ENCODE results near the gene CRYGD.
"Not testable (repeated sequence)": the region's sequence is repeated elsewhere in the genome, so short reads cannot be mapped to it uniquely, and the experiment has no call there.

CRYGD gene

DNA sequence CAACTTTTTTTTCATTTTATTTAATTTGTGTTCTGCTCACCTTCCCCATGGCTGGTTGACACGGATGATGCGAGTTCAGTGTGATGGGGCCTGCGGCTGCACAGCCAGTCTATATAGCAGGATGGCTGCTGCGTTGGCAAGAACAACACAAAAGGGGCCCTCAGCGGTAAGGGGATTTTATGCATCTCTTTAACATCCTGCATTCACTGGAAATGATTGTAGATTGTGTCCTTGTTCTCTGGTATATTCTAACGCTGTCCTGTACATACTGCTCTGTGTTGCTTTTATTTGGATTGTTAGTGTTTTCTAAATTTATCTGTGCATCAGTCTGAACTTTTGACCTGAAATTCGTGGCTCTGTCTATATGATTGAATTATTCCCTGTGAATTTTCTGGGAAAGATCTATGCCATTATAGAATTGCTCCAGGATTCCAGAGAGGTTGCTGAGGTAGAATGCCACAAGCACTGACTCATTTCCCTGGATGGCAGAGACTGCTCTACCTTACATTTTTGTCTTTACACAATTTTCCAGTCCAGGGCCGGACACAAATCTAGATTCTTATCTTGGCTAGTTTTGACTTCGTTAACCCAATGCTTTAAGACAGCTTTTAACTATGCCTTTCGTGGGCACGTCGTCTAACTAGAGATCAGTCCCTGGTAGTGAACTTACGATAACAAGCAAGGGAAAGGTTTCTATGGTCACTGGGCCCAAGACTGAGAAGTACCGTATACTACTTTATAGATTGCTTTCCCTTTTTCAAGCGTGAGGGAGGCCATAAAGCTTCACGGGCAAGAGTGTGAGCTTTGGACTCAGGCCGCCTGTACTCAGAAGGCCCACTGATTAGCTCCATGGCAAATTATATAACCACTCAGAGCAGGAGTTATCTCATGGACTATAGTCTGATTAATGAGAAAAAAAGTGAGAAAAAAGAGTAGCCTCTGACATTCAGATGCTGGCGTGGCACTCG lies 5.7 kb upstream of the CRYGD start, which contains the start of gene CRYGC:
CRYGC (minus strand) TSS at position 85 of the 968 bp plus-strand sequence; CDS start at position 49, 36 bp downstream.
- DNase-seq (ENCODE audit: low spot score): no peak

GRCh38 chr2:208128136-208128535 lies 3.8 kb upstream of the CRYGD start:
- DNase-seq (ENCODE audit: low spot score): no peak

DNA sequence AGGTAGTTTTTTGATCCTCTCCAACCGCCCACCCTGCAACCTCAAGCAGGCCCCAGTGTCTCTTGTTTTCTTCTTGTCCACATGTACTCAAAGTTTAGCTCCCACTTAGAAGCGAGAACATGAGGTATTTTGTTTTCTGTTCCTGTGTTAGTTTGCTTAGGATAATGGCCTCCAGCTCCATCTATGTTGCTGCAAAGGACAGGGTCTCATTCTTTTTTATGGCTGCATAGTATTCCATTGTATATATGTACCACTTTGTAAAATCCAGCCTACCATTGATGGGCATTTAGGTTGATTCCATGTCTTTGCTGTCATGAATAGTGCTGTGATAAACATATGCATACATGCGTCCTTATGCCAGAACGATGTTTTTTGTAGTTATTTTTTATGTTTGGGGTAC lies 2.8 kb upstream of the CRYGD start:
- no peak for DNase-seq (ENCODE audit: low spot score)

- DNase-seq (ENCODE audit: low spot score): no peak
Measured at GRCh38 chr2:208125251-208125650, 927 bp upstream of the CRYGD start.

GRCh38 chr2:208122248-208122647 lies 2.1 kb downstream of the CRYGD start:
- DNase-seq (ENCODE audit: low spot score): no peak

DNA sequence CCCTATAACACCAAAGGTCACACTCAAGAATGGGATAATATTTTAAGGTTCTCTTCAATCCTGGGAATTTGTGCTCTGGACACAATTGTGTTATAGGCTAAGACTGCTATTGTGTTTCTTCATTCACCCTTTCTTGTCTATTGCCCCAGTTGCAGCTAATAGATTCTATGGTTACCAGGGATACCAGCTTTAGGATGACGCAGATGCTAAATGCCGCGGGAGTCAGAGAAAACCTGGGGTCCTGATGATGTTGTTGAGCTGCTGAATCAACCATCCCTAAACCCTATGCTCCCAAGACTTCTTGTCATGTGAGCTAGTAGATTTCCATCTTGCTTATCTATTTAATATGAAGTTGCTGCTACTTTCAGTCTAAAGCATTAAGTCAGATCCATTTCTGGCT lies 5.4 kb downstream of the CRYGD start:
- DNase-seq (ENCODE audit: low spot score): no peak

DNA sequence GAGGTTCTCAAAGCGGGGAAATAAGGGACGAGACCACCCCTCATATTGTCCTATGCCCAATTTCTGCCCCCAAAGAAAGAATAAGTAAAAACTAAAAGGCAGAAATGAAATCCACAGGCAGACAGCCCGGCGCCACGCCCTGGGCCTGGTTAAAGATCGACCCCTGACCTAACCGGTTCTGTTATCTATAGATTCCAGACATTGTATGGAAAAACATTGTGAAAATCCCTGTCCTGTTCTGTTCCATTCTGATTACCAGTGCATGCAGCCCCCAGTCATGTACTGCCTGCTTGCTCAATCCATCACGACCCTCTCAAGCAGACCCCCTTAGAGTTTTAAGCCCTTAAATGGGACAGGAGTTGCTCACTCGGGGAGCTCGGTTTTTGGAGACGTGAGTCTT lies 6.9 kb downstream of the CRYGD start:
- not testable (repeated sequence) for DNase-seq (ENCODE audit: low spot score)

- DNase-seq (ENCODE audit: low spot score): no peak
Measured at GRCh38 chr2:208112969-208113368, 11.4 kb downstream of the CRYGD start.

- DNase-seq (ENCODE audit: low spot score): not testable (repeated sequence)
Measured at GRCh38 chr2:208112273-208112745, 12.0 kb downstream of the CRYGD start.

DNA sequence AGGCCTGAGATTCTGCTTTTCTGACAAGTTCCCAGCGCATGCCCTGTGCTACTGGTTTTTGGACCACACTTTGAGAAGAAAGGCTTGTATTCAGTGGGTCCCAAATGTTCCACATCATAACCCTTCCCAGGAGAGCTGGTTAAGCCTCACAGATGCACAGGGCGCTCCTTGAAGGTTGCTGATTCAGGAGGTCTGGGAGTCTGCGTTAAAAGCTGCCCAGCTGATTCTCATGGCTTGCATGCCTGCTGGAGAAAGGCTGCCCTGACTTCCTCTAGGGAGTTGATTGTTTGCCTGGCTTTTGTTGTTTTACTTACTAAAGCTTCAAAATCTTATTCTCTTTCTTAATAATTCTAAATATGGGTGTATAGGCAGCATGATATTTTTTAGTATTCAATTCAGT lies 20.7 kb downstream of the CRYGD start:
- no peak for DNase-seq (ENCODE audit: low spot score)

- DNase-seq (ENCODE audit: low spot score): peak; percentile 31
Measured at GRCh38 chr2:208101716-208102631, 22.4 kb downstream of the CRYGD start.

DNA sequence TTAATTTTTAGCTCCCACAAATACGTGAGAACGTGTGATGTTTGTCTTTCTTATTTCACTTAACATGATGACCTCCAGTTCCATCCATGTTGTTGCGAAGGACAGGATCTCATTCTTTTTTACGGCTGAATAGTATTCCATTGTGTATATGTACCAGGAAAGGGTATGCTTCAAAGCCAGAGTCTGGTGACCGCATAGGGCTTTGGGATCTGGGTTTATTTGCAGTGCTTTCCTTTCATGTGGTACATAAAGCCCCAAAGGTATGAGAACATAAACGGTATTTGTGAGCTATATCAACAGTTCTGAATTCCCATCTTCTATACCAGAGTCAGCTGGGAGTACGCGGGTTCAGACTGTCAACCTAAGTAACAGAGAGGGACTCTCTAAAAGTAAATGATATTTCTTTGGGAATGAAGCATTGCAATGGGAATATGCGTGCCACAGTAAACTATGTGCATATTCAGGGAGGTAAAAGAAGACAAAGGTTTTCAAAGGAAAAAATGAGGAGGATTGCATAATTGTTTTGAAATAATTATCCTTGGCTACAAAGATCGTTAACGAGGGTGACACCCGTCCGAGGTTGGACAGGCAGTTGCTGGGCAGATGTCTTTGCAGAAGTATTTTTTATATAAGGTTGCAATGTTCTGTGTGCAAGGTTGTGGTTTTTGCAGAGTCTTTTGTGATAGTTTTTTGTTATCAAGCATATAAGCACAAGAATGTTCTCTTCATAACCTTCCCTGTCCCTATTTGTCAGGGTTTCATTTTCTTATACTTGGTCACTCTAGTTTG lies 24.4 kb downstream of the CRYGD start:
- no peak for DNase-seq (ENCODE audit: low spot score)

DNA sequence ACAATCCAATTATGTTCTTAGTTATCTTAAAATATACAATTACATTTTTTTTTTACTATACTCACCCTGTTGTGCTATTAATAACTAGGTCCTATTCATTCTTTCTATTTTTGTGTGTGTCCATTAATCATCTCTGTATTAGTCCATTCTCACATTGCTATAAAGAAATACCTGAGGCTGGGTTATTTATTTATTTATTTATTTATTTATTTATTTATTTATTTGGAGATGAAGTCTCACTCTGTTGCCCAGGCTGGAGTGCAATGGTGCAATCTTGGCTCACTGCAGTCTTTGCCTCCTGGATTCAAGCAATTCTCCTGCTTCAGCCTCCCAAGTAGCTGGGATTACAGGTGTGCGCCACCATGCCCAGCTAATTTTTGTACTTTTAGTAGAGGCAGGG lies 25.6 kb downstream of the CRYGD start:
- not testable (repeated sequence) for DNase-seq (ENCODE audit: low spot score)

DNA sequence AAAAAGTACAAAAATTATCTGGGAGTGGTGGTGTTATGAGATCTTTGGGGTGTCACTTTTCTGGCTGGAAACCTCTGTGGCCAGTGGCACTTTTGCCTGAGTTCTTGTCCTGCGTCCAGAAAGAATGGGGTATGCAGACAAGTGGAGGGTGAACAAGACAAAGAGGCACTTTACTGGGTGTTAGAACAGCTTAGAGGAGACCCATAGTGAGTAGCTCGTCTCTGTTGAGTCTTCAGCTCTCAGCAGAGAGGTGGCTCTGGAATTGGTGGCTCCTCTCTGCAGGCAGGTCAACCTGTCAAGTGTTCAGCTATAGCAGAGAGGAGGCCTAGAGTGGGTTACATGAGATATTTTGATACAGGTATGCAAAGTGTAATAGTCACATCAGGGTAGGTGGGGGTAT lies 26.1 kb downstream of the CRYGD start:
- no peak for DNase-seq (ENCODE audit: low spot score)

DNA sequence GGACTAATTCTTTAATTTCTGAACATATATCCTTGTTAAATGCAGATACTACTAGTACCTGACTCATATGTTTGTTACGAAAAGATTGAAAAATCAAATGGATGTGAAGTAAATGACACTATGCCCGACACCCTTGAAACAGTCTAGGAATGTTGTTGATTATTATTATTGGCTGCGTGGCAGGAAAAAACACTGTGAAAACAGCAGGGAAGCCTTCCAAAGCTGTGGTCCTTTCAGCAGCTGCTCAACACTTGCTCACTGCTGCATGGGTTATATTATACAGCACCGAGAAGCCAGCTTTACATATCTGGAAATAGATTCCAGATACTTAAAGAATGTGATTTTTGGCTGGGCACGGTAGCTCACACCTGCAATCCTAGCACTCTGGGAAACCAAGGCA lies 26.5 kb downstream of the CRYGD start:
- no peak for DNase-seq (ENCODE audit: low spot score)

GRCh38 chr2:208097313-208097712 lies 27.0 kb downstream of the CRYGD start:
- DNase-seq (ENCODE audit: low spot score): no peak

- no peak for DNase-seq (ENCODE audit: low spot score)
Measured at GRCh38 chr2:208096080-208096479, 28.2 kb downstream of the CRYGD start.

GRCh38 chr2:208093128-208093527 lies 31.2 kb downstream of the CRYGD start:
- no peak for DNase-seq (ENCODE audit: low spot score)

GRCh38 chr2:208092093-208092832 lies 32.1 kb downstream of the CRYGD start:
- no peak for DNase-seq (ENCODE audit: low spot score)

- DNase-seq (ENCODE audit: low spot score): no peak
Measured at GRCh38 chr2:208090420-208090819, 33.9 kb downstream of the CRYGD start.

GRCh38 chr2:208086029-208086428 lies 38.3 kb downstream of the CRYGD start:
- DNase-seq (ENCODE audit: low spot score): no peak
